Endothelial cell of umbilical vein (primary cell): ENCODE measurements around the gene IPO4.

Source experiments
- CTCF ChIP-seq, 2 donors: IDR thresholded peaks; 1 replicate in 1 of 2; 2 replicates in 1 of 2; pipeline ENCODE4 v1.5.1; 2011; ENCODE audit warnings: low read length in 2 of 2, mild to moderate bottlenecking in 2 of 2, moderate library complexity in 2 of 2, control low read depth in 1 of 2, inconsistent platforms in 1 of 2, low read depth in 1 of 2; ENCODE audit not compliant: insufficient read depth in 1 of 2; ENCODE audit errors: extremely low read depth in 1 of 2
- EZH2 ChIP-seq: IDR thresholded peaks from 2 replicates; pipeline ENCODE4 v1.6.1; 2012; ENCODE audit warnings: borderline replicate concordance, low read depth, mild to moderate bottlenecking, moderate library complexity, low read length, inconsistent platforms; ENCODE audit not compliant: severe bottlenecking
- GATA2 ChIP-seq: IDR thresholded peaks from 2 replicates; pipeline ENCODE4 v1.7.0; 2011; ENCODE audit warnings: low read depth, mild to moderate bottlenecking, moderate library complexity, mixed read lengths, low read length; ENCODE audit not compliant: insufficient read length, insufficient read depth
- JUN ChIP-seq: IDR thresholded peaks from 2 replicates; pipeline ENCODE4 v1.6.1; 2011; ENCODE audit warnings: borderline replicate concordance, low read depth; ENCODE audit not compliant: insufficient read length, insufficient read depth
- MAX ChIP-seq: IDR thresholded peaks from 2 replicates; pipeline ENCODE4 v1.6.1; 2011; ENCODE audit not compliant: insufficient read depth, insufficient read length
- POLR2A ChIP-seq: IDR thresholded peaks from 2 replicates; pipeline ENCODE4 v1.6.1; 2012; ENCODE audit warnings: low read depth, mild to moderate bottlenecking, control low read depth, low read length

GRCh38 chr14:24164518-24164991 lies 24.1 kb downstream of the IPO4 start:
- TF ChIP-seq CTCF (IDR thresholded peaks at IDR 0.05; ENCODE audit: extremely low read depth in 1 of 2, insufficient read depth in 1 of 2, low read depth in 1 of 2, low read length in 2 of 2) (no peak), EZH2 (no peak), POLR2A (no peak), JUN (no peak), MAX (no peak), GATA2 (no peak)
